ENCODE measurements around the gene SLC35F4. TPM values are rescaled to one million over a fixed set of nuclear protein-coding genes. Genes with fewer than 3 reads are reported as not detected.

The SLC35F4 gene
- total RNA-seq, 4 donors from 2014 or later, result 1.5 to 4.0 (median 1.6) TPM

- no peak for DNase-seq
- peaks cover 3 to 4% of the 10 kb centered on the region in 2 donors for H3K4me1 ChIP-seq
- no peak overlapping the region for H3K27ac ChIP-seq
- no peaks in the 10 kb centered on the region for H3K9me3 ChIP-seq
- no peaks in the 10 kb centered on the region for H3K27me3 ChIP-seq
- intact Hi-C loops (cut with DNase I), result no loop called here
- TF ChIP-seq POLR2A (IDR thresholded peaks at IDR 0.05) (no peak), CTCF (IDR thresholded peaks at IDR 0.05) (no peak)
- no peaks in the 10 kb centered on the region for H3K36me3 ChIP-seq
- 88 to 90% methylated on average over 3 of the region's 3 CpGs for WGBS, 2 donors
- H3K4me3 ChIP-seq (replicated peaks in 1 of 3), result no peak overlapping the region
These were observed 114.5 kb downstream of the SLC35F4 start for GRCh38 chr14:57751400-57751799.

GRCh38 chr14:57749267-57749666, 116.6 kb downstream of the SLC35F4 start:
- 84 to 87% methylated on average over 3 of the region's 3 CpGs for WGBS, 2 donors
- no peak overlapping the region for H3K4me3 ChIP-seq (replicated peaks in 1 of 3)
- no peak for TF ChIP-seq POLR2A (IDR thresholded peaks at IDR 0.05)
- no peak for TF ChIP-seq CTCF (IDR thresholded peaks at IDR 0.05)
- no peaks in the 10 kb centered on the region for H3K9me3 ChIP-seq
- H3K4me1 ChIP-seq, result peaks cover 3 to 4% of the 10 kb centered on the region in 2 donors
- intact Hi-C loops (cut with DNase I), result no loop called here
- H3K36me3 ChIP-seq, result no peaks in the 10 kb centered on the region
- H3K27me3 ChIP-seq, result no peaks in the 10 kb centered on the region
- DNase-seq, result no peak
- no peak overlapping the region for H3K27ac ChIP-seq

GRCh38 chr14:57748279-57748678, 117.6 kb downstream of the SLC35F4 start:
- TF ChIP-seq CTCF (IDR thresholded peaks at IDR 0.05) (no peak), POLR2A (IDR thresholded peaks at IDR 0.05) (no peak)
- DNase-seq, result no peak
- intact Hi-C loops (cut with DNase I), result no loop called here
- H3K9me3 ChIP-seq, result no peaks in the 10 kb centered on the region
- peak overlapping the region in 1 of 3 donors; percentile 18 for H3K27ac ChIP-seq
- no peaks in the 10 kb centered on the region for H3K27me3 ChIP-seq
- 93 to 100% methylated on average over 1 of the region's 1 CpG for WGBS, 2 donors
- H3K36me3 ChIP-seq, result no peaks in the 10 kb centered on the region
- no peak overlapping the region for H3K4me3 ChIP-seq (replicated peaks in 1 of 3)
- peaks cover 3 to 4% of the 10 kb centered on the region in 2 donors for H3K4me1 ChIP-seq

- Histone ChIP-seq H3K9me3 (no peaks in the 10 kb centered on the region), H3K36me3 (no peaks in the 10 kb centered on the region), H3K27ac (peak overlapping the region in 1 of 3 donors; percentile 18), H3K4me1 (peaks cover 3 to 4% of the 10 kb centered on the region in 2 donors), H3K27me3 (no peaks in the 10 kb centered on the region), H3K4me3 (replicated peaks in 1 of 3) (no peak overlapping the region)
- WGBS, 2 donors, result 41 to 47% methylated on average over 4 of the region's 4 CpGs
- TF ChIP-seq CTCF (IDR thresholded peaks at IDR 0.05) (no peak), POLR2A (IDR thresholded peaks at IDR 0.05) (no peak)
- peak; percentile 68 to 69 for DNase-seq
- intact Hi-C loops (cut with DNase I), result no loop called here
These were observed 118.9 kb downstream of the SLC35F4 start for GRCh38 chr14:57747036-57747435.

GRCh38 chr14:57746563-57746962, 119.3 kb downstream of the SLC35F4 start:
- Histone ChIP-seq H3K27me3 (no peaks in the 10 kb centered on the region), H3K4me3 (replicated peaks in 1 of 3) (no peak overlapping the region), H3K9me3 (no peaks in the 10 kb centered on the region), H3K27ac (peak overlapping the region in 1 of 3 donors; percentile 18), H3K36me3 (no peaks in the 10 kb centered on the region), H3K4me1 (peaks cover 3 to 4% of the 10 kb centered on the region in 2 donors)
- no peak for DNase-seq
- intact Hi-C loops (cut with DNase I), result no loop called here
- 62 to 73% methylated on average over 1 of the region's 1 CpG for WGBS, 2 donors
- TF ChIP-seq CTCF (IDR thresholded peaks at IDR 0.05), result no peak
- TF ChIP-seq POLR2A (IDR thresholded peaks at IDR 0.05), result no peak

Data from thyroid gland (tissue), 4 donors.